ENCODE data around the gene GRPEL1. TPM values are rescaled to one million over a fixed set of nuclear protein-coding genes. Genes with fewer than 3 reads are reported as not detected.

Gene GRPEL1
- total and polyA plus RNA-seq, 2 of the 13 experiments (the other 11 are each of a cell fraction or from before 2014, with no cell fraction given), result 32.3 to 141 TPM

DNA sequence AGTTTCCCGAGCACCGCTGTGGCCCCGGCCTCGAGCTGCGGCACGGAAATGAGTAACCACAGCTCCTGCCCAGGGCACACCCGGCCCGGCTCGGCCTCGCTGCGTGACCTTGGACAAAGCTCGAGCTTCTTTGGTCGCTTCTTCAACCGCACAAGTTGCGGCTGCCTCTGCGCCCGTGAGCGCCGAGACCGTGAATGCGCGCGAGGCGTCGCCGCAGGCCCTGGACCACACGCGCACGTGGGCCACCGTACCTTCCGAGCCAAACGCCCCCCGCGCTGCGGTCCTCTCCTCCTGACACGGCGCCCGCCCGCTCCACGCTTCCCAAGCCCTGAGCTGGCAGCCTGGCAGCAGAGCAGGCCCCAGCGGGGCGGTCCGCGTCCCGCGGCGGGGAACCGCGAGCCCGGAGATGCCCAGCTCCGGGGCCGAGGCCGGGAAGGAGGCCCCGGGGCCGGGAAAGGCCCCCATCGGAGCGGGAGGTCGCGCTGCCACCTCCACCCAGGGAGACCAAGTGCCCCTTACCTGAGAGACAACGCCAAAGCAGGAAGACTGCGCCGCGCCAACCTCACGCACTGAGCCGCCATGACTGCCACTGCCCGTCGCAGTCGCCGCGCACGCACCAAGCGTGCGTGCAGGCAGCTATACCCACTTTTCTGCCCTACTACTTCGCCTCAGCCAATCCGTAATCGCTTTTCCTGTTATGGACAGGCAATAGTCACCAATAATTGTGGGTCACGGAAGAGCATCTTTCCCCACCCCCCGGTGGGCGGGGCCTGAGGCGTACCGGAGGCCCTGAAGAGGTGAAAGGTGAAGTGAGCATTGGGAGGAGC lies at the start of gene GRPEL1 (continued):
- TF ChIP-seq SNAPC2 (CRISPR knock-in tag; IDR thresholded peaks at IDR 0.05) (no peak), ZNF121 (CRISPR knock-in tag; IDR thresholded peaks at IDR 0.05) (no peak), PLRG1 (conservative IDR thresholded peaks at IDR 0.05) (no peak), THYN1 (CRISPR knock-in tag; IDR thresholded peaks at IDR 0.05; ENCODE audit: borderline replicate concordance, low read depth) (no peak), ZNF747 (CRISPR knock-in tag; IDR thresholded peaks at IDR 0.05; ENCODE audit: borderline replicate concordance) (peak; percentile 20; the same call in 1 of the 2 replicates), MTA3 (CRISPR knock-in tag; IDR thresholded peaks at IDR 0.05) (no peak), ZNF781 (CRISPR knock-in tag; IDR thresholded peaks at IDR 0.05; ENCODE audit: borderline replicate concordance, not compliant biosample characterization) (no peak), AGO1 (IDR thresholded peaks at IDR 0.05; ENCODE audit: low read depth, low read length, poor library complexity, severe bottlenecking) (peak; percentile 52), CEBPG (CRISPR knock-in tag; IDR thresholded peaks at IDR 0.05) (no peak), MED1 (CRISPR knock-in tag; IDR thresholded peaks at IDR 0.05) (0 out of 2 replicates have a peak, but pooled peaks have one; percentile 50), FOXP1 (IDR thresholded peaks at IDR 0.05) (no peak), FOXP1 (CRISPR knock-in tag; IDR thresholded peaks at IDR 0.05) (no peak), ZFP36L2 (CRISPR knock-in tag; IDR thresholded peaks at IDR 0.05) (0 out of 2 replicates have a peak, but pooled peaks have one; percentile 20), ZNF382 (CRISPR knock-in tag; IDR thresholded peaks at IDR 0.05; ENCODE audit: borderline replicate concordance) (no peak), KAT7 (CRISPR knock-in tag; IDR thresholded peaks at IDR 0.05; ENCODE audit: borderline replicate concordance) (0 out of 2 replicates have a peak, but pooled peaks have one; percentile 48), ATM (IDR thresholded peaks at IDR 0.05; ENCODE audit: borderline replicate concordance) (no peak), ZFP62 (CRISPR knock-in tag; IDR thresholded peaks at IDR 0.05) (no peak), ZNF501 (CRISPR knock-in tag; IDR thresholded peaks at IDR 0.05) (peak; percentile 91)
- TF ChIP-seq, protein P1, sequence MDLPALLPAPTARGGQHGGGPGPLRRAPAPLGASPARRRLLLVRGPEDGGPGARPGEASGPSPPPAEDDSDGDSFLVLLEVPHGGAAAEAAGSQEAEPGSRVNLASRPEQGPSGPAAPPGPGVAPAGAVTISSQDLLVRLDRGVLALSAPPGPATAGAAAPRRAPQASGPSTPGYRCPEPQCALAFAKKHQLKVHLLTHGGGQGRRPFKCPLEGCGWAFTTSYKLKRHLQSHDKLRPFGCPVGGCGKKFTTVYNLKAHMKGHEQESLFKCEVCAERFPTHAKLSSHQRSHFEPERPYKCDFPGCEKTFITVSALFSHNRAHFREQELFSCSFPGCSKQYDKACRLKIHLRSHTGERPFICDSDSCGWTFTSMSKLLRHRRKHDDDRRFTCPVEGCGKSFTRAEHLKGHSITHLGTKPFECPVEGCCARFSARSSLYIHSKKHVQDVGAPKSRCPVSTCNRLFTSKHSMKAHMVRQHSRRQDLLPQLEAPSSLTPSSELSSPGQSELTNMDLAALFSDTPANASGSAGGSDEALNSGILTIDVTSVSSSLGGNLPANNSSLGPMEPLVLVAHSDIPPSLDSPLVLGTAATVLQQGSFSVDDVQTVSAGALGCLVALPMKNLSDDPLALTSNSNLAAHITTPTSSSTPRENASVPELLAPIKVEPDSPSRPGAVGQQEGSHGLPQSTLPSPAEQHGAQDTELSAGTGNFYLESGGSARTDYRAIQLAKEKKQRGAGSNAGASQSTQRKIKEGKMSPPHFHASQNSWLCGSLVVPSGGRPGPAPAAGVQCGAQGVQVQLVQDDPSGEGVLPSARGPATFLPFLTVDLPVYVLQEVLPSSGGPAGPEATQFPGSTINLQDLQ (CRISPR knock-in tag; IDR thresholded peaks at IDR 0.05), result peak; percentile 36; the same call in 1 of the 2 replicates
- TF ChIP-seq, protein P2, sequence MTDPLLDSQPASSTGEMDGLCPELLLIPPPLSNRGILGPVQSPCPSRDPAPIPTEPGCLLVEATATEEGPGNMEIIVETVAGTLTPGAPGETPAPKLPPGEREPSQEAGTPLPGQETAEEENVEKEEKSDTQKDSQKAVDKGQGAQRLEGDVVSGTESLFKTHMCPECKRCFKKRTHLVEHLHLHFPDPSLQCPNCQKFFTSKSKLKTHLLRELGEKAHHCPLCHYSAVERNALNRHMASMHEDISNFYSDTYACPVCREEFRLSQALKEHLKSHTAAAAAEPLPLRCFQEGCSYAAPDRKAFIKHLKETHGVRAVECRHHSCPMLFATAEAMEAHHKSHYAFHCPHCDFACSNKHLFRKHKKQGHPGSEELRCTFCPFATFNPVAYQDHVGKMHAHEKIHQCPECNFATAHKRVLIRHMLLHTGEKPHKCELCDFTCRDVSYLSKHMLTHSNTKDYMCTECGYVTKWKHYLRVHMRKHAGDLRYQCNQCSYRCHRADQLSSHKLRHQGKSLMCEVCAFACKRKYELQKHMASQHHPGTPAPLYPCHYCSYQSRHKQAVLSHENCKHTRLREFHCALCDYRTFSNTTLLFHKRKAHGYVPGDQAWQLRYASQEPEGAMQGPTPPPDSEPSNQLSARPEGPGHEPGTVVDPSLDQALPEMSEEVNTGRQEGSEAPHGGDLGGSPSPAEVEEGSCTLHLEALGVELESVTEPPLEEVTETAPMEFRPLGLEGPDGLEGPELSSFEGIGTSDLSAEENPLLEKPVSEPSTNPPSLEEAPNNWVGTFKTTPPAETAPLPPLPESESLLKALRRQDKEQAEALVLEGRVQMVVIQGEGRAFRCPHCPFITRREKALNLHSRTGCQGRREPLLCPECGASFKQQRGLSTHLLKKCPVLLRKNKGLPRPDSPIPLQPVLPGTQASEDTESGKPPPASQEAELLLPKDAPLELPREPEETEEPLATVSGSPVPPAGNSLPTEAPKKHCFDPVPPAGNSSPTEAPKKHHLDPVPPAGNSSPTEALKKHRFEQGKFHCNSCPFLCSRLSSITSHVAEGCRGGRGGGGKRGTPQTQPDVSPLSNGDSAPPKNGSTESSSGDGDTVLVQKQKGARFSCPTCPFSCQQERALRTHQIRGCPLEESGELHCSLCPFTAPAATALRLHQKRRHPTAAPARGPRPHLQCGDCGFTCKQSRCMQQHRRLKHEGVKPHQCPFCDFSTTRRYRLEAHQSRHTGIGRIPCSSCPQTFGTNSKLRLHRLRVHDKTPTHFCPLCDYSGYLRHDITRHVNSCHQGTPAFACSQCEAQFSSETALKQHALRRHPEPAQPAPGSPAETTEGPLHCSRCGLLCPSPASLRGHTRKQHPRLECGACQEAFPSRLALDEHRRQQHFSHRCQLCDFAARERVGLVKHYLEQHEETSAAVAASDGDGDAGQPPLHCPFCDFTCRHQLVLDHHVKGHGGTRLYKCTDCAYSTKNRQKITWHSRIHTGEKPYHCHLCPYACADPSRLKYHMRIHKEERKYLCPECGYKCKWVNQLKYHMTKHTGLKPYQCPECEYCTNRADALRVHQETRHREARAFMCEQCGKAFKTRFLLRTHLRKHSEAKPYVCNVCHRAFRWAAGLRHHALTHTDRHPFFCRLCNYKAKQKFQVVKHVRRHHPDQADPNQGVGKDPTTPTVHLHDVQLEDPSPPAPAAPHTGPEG (CRISPR knock-in tag; IDR thresholded peaks at IDR 0.05), result peak; percentile 52; the same call in 1 of the 2 replicates
- TF ChIP-seq, protein P3, sequence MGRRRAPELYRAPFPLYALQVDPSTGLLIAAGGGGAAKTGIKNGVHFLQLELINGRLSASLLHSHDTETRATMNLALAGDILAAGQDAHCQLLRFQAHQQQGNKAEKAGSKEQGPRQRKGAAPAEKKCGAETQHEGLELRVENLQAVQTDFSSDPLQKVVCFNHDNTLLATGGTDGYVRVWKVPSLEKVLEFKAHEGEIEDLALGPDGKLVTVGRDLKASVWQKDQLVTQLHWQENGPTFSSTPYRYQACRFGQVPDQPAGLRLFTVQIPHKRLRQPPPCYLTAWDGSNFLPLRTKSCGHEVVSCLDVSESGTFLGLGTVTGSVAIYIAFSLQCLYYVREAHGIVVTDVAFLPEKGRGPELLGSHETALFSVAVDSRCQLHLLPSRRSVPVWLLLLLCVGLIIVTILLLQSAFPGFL (CRISPR knock-in tag; IDR thresholded peaks at IDR 0.05), result no peak

Measured in HepG2 (cell line).